Activated effector memory CD4-positive, alpha-beta T cell treated with anti-CD3 and anti-CD28 coated beads, Interleukin-2, amount 50 U/mL, for 16 hours (primary cell): ENCODE data around the gene CADPS.

Experiments used
- DNase-seq: peaks from one replicate; pipeline ENCODE4 v3.0.0-alpha.2; 2020

The CADPS gene

DNA sequence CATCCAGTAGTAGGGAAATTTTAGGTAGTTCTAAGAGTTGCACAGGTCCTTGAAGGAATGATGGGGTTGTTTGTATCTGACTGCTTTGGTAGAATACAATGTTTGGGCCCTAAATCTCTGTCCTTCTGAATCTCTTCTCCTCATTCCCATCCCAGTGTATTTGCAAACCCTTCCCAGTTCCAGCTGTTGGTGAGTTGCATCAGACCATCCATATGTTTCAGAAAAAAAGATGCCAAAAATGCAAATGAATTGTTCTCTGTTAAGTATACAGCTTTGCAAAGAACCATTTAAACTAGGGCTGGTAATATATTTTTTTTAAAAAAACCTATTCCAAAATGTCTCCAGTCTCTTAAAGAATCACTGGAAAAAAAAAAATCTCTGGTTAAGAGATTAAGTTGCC, 251.0 kb downstream of the CADPS start:
- DNase-seq = no peak

GRCh38 chr3:62622553-62623174, 252.6 kb downstream of the CADPS start:
- no peak for DNase-seq

- DNase-seq = no peak
Observed at GRCh38 chr3:62621925-62622324, 253.3 kb downstream of the CADPS start.

DNA sequence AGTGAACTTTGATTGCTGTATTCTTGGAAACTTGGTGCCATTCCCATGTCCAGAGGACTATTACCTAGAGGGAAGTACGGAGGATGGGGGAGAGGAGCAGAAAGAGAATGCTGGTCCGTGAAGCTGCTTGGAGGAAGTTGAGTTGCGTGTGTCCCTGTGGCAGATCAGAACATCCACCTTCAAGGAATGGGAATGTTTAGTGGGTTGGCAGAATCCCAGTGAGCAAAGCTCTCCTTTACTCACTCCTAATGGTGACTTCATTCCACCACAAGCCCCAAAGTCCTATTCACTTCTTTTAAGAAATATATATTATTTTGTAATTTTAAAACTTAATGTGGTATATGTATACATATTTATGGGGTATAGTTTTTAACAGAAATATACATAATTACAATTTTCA, 254.0 kb downstream of the CADPS start:
- DNase-seq = no peak

DNA sequence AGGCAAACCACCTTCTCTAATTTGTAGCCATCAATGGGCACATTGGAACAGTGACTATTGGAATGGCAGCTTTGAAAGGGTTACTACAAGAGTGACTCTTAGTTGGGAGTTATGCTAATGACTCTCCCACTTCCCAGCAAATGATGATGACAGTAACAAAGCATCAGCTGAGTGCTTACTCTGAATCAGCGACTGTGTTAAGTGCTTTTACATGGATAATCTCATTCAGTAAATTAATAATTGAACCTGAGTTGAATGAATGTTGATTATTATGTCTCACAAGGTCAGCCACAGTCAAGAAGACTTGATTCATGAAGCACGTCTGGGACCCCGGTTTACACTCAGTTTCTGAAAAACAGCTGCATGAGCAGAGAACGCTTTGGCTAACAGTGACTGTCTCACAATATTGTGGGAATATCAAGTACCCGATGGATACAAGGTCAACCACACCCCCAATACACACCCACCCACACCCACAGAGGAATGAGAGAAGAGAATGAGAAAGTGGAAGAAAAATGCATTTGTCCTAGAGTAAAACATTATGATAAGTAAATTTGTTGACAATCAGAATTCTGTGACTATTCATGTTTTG, 259.9 kb downstream of the CADPS start:
- no peak for DNase-seq

DNA sequence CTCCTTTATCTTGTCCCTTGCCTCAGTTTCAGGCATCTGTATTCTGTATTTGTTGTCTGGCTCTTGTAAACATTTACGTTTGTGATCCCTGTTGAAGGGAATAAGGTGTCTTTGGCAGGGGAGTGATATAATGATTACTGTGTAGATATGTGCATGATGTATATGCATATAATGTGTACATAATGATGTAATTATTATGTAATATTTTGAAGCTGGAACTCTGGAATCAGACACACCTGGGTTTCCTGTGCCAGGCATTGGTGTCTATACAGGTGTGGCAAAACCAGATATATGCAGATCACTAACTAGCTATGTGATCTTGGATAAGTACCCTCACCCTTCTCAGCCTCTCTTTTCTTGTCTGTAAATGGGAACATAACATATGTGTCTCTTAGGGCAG, 260.7 kb downstream of the CADPS start:
- DNase-seq = no peak

DNA sequence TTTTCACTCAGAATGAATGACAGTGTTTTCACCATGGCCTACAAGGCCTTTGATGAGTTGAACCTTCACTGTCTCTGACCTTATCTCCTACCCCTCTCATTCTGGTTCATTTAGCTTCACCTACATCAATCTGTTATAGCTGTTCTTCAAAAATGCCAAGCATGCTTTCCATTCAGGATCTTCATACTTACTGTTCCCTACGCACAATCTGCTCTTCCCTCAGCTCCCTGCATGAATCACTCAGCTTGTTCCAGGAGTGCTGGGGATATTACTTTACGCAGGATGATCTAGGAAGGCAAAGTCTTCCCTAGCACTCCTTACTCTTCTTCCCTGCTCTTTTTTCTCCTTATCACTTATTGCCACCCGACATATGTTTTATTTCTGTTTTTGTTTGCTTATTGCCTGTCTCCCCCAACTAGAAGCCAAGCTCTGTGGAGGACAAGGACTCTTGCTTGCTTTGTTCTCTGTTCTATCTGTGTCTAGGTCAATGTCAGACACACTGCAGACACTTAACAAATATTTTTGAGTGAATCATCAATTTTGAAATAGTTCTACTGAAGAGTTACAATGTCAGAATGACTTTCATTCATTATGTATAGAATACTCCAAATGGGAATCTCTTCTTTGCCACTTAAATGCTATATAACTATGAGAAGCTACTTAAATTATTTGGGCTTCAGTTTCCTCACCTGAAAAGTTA, 263.5 kb downstream of the CADPS start:
- DNase-seq = no peak

- no peak for DNase-seq
Observed at GRCh38 chr3:62607287-62608029, 267.8 kb downstream of the CADPS start.

- DNase-seq = no peak
Observed at GRCh38 chr3:62605413-62606068, 269.7 kb downstream of the CADPS start.

GRCh38 chr3:62604751-62605351, 270.4 kb downstream of the CADPS start:
- DNase-seq = no peak

GRCh38 chr3:62604298-62604697, 270.9 kb downstream of the CADPS start:
- DNase-seq = no peak

DNA sequence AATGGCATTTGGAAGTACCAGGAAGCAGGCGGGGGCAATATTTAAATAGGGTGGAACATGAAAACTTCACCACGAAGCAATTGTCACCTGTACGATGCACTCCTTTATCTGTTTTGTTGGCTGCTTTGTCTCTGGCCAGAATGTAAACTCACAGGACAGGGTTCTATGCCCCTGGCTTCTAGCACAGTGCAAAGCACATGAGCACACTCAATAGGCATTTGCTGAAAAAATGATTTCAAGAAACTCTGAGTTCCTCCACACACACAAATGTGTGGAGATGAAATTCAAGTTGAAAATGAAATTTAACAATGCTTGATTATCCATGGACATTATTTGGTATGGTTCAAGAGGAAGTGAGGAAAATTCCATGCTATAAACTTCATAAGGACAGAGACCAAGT, 272.2 kb downstream of the CADPS start:
- DNase-seq = no peak

- DNase-seq = no peak
Observed at GRCh38 chr3:62602129-62602770, 273.0 kb downstream of the CADPS start.

DNA sequence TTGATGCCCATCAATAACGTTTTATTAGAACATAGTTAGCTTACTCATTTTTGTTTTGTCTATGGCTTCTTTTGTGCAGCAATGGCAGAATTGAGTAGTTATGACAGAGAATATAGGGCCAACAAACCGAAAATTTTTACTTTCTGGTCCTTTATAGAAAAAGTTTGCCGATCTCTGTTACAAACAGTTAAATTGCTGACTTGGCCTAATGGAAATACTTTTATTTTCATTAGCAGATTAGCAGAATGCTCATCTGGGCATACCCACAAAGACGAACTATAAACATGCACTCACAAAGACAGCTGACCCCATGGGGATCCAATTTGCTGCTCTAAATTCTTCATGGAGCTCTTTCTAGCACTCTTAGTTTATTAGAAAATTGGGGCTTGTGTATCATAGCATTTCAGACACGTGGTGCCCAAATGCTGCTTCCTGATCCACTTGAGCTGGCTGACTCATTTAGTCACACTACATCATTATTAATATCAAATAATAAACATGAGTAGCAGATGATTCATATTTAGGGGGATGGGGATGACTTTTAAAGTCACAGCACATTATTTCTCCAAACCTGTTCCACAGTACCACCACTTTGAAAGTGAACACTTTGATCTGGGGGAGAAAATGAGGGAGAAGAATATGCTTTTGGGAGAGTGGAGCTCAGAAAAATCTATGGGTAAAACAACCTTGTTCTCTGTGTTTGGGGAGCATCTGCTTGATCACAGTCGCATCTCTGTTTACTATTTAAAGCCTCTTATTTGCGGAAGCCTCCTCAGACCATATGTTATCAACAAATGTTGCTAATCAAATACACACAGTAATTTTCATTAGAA, 273.8 kb downstream of the CADPS start:
- no peak for DNase-seq

DNA sequence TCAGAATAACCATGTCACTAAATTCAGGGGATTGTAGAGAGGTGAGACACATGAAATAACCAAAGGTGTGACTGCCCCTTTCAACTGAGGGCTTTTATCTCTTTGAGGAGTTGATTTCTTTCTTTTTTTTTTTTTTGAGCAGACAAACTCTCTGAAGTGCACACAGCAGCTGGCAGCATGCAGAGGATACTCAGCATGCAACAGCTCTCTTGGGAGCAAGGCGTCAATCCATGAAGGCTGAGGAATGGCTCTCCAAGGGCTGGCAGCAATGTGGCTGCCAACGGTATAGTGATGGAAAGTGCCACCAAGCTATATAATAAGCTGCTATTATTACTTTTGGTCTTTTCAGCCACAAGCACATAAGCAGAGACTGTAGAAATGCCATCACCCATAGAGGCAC, 275.2 kb downstream of the CADPS start:
- DNase-seq = no peak

GRCh38 chr3:62597491-62597890, 277.7 kb downstream of the CADPS start:
- no peak for DNase-seq

DNA sequence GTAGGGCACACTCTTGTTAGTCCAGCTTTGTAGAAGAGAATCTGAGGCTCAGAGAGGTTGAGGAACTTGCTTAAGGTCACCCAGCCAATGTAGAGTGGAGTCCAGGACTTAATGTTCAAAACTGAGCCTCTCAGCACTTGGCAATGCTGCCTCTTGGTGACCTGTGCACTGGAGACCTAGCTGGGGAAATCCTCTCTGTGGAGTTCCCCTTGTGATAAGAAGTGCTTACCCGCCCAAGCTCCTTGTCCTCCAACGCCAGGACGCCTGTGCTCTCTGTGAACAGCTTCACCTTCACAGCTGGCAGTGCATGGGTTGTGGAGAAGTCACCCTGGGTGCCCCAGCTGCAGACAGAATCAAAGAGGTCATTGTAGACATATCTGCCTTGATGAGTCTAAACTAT, 282.8 kb downstream of the CADPS start:
- DNase-seq = no peak

DNA sequence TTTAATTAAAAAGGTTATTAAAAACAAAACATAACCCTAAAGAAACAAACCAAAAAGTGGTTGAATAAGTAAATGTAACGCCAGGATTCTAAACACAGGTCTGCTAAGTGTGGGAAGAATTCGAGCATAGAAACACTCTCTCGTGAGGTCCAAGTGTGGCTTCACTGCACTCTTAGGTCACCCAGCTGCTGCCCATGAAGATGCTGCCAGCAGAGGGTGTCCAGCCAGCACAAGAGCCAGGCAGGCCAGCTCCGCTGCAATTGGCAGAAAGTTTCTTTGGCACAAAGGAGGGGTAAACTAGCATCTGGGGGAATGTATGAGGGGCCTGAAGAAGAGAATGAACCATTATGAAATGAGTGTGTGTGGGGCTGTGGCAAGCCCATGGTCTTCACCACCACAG, 286.1 kb downstream of the CADPS start:
- no peak for DNase-seq

DNA sequence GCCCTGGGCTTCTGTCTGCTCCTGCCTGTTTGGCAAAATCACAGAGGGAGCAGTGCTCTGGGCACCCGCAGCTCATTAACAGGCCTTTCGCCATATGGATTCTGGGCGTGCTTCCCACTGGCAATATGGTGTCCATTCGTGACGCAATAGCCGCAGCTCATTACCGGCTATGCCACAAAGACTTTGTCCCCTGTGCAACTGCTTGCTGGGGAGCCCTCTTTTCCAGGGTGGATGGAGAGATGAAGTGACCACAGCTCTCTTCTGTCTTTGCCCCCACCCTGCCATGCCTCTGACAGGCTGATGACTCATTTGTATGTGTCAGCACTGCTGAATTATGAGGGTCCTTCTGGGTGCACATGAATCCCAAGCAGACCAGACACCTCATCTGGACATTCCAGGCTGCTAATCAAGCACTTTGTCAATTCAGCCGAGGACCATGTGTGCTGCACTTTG, 287.6 kb downstream of the CADPS start:
- no peak for DNase-seq

- DNase-seq = no peak
Observed at GRCh38 chr3:62587169-62587568, 288.0 kb downstream of the CADPS start.

GRCh38 chr3:62586356-62586755, 288.9 kb downstream of the CADPS start:
- DNase-seq = no peak
